ENCODE measurements around the gene THAP7.

- TF ChIP-seq CTCF (IDR thresholded peaks at IDR 0.05): no peak
- no peak for TF ChIP-seq POLR2AphosphoS5 (IDR thresholded peaks at IDR 0.05; ENCODE audit: low read depth, low read length)
Observed at GRCh38 chr22:20953342-20953608, 48.6 kb downstream of the THAP7 start.

All from Panc1 (cell line).